Measurements from ENCODE around the gene RUFY3. TPM values are rescaled to one million over a fixed set of nuclear protein-coding genes. Genes with fewer than 3 reads are reported as not detected.
"Not testable (repeated sequence)": the region's sequence is repeated elsewhere in the genome, so short reads cannot be mapped to it uniquely, and the experiment has no call there.

Gene RUFY3
- total RNA-seq, 1 donor from 2014 or later = 11.7 TPM

DNA sequence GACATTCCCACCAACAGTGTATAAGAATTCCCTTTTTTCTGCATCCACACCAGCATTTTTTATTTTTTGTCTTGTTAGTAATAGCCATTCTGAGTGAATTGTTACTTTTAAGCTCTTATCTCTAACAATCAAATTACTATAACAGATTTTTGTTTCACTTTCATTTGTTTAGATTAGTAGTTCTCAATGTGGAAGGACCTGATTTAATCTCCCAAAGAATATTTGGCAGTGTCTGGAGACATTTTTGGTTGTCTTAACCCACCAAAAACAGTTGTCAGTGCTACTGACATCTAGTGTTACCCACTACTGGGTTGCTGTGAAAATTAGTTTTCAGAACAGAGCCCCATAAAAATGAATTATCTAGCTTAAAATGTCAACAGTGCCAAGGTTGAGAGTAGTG, 37.9 kb downstream of the RUFY3 start:
- no peak for DNase-seq (ENCODE audit: low spot score in 2 of 2)
- peaks cover 0 to 3% of the 10 kb centered on the region in 2 donors for H3K4me1 ChIP-seq
- intact Hi-C loops (cut with DNase I) = no loop called here
- peaks cover 2 to 22% of the 10 kb centered on the region in 2 donors for H3K36me3 ChIP-seq
- H3K27ac ChIP-seq = no peak overlapping the region
- no peaks in the 10 kb centered on the region for H3K27me3 ChIP-seq
- H3K9me3 ChIP-seq = no peaks in the 10 kb centered on the region
- TF ChIP-seq, protein P1, sequence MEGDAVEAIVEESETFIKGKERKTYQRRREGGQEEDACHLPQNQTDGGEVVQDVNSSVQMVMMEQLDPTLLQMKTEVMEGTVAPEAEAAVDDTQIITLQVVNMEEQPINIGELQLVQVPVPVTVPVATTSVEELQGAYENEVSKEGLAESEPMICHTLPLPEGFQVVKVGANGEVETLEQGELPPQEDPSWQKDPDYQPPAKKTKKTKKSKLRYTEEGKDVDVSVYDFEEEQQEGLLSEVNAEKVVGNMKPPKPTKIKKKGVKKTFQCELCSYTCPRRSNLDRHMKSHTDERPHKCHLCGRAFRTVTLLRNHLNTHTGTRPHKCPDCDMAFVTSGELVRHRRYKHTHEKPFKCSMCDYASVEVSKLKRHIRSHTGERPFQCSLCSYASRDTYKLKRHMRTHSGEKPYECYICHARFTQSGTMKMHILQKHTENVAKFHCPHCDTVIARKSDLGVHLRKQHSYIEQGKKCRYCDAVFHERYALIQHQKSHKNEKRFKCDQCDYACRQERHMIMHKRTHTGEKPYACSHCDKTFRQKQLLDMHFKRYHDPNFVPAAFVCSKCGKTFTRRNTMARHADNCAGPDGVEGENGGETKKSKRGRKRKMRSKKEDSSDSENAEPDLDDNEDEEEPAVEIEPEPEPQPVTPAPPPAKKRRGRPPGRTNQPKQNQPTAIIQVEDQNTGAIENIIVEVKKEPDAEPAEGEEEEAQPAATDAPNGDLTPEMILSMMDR (IDR thresholded peaks at IDR 0.05) = no peak
- H3K4me3 ChIP-seq = no peak overlapping the region

DNA sequence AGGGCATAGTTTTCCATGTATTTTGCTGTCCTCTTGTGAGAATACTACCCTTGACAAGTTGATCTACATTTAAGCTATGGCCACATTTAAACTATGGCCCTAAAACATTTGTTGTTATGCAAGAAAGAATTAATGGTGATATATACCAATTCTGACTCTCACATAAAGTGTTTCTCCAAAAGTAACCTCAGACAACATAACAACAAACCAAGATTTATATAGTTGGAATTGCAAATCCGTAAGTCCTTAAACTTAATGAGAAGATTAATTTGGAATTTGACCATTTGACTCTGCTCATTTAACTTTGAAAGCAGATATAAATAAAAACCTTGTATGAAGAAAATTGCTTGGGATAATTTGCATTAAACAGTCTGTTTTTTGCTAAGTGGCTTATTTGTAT, 38.9 kb downstream of the RUFY3 start:
- Histone ChIP-seq H3K27ac (no peak overlapping the region), H3K4me3 (no peak overlapping the region), H3K9me3 (no peaks in the 10 kb centered on the region), H3K36me3 (peaks cover 6 to 32% of the 10 kb centered on the region in 2 donors), H3K27me3 (no peaks in the 10 kb centered on the region), H3K4me1 (peaks cover 0 to 3% of the 10 kb centered on the region in 2 donors)
- intact Hi-C loops (cut with DNase I) = no loop called here
- TF ChIP-seq, protein P1 (IDR thresholded peaks at IDR 0.05) = no peak
- no peak for DNase-seq (ENCODE audit: low spot score in 2 of 2)

DNA sequence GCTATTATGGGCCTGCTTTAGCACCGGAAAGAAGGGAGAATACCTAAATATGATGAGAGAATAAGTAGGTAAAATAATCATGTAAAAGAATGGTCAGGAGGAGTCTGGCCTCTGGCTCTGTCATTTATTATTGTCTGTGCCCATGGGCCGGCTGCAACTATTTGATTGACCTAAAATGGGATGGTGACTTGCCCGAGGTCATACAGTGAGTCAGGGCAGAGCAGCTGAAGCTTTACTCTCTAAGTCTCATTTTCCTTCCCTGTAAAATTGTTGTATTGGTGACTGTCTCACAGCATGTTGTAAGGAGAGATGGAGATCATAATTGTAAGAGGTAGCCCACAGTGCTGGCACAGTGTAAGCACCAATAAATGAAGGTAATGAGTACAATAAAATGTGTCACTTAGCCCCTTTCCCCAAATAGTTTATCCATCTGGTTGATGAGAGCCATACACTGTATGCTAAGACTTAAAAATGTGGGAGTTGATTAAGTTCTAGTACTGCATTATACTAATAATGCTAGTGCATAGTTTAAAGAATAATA, 39.6 kb downstream of the RUFY3 start:
- peaks cover 0 to 3% of the 10 kb centered on the region in 2 donors for H3K4me1 ChIP-seq
- peaks cover 8 to 39% of the 10 kb centered on the region in 2 donors for H3K36me3 ChIP-seq
- DNase-seq (ENCODE audit: low spot score in 2 of 2) = no peak
- no peak overlapping the region for H3K4me3 ChIP-seq
- intact Hi-C loops (cut with DNase I) = no loop called here
- TF ChIP-seq, protein P1 (IDR thresholded peaks at IDR 0.05) = no peak
- no peak overlapping the region for H3K27ac ChIP-seq
- no peaks in the 10 kb centered on the region for H3K27me3 ChIP-seq
- no peaks in the 10 kb centered on the region for H3K9me3 ChIP-seq

DNA sequence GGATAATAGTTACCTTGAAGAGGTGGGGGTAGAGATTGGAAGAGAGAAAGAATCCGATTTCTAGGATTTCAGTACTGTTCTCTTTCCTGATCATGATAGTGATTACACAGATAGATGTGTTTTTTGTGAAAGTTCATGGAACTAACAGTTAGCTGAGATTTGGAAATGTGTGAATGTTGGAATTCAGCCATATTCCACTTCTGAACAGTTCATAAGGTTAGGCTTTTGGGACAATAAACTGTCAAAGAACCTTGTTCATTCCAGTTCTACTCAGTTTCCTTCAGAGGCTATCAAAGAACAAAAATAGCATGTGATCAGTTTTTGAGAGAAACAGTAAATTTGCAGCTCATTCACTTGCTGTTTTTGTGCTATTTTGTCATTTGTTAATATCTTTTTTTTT, 43.6 kb downstream of the RUFY3 start:
- H3K4me3 ChIP-seq = no peak overlapping the region
- TF ChIP-seq, protein P1 (IDR thresholded peaks at IDR 0.05) = no peak
- H3K27me3 ChIP-seq = no peaks in the 10 kb centered on the region
- H3K9me3 ChIP-seq = no peaks in the 10 kb centered on the region
- H3K27ac ChIP-seq = no peak overlapping the region
- H3K36me3 ChIP-seq = peaks cover 27 to 64% of the 10 kb centered on the region in 2 donors
- intact Hi-C loops (cut with DNase I) = no loop called here
- no peak for DNase-seq (ENCODE audit: low spot score in 2 of 2)
- no peaks in the 10 kb centered on the region for H3K4me1 ChIP-seq

DNA sequence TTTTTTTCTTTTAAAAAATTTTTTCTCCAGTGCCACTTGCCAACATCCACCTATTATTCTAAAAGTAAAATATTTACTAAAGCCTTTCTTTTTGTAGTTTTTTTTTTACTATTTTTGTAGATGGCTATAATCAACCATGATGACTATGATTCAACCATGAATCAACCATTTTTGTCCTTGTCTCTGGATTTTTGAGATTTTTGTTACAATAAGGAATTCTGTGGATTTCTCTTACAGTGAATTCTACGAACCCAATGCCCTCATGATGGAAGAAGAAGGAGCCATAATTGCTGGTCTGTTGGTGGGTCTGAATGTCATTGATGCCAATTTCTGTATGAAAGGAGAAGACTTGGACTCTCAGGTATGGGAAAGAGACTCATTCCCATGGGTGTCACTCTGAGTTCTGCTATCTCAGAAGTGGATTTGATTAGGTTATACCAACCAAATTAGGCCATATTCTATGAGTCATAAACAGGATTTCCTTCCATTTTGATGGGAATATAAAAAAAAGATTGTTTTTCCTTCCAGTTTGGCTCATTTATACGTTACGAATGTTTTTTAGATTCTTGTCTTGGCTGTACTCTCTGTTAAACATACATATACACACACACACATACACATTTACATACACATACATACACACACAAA, 46.7 kb downstream of the RUFY3 start:
- Histone ChIP-seq H3K27me3 (no peaks in the 10 kb centered on the region), H3K4me3 (no peak overlapping the region), H3K9me3 (no peaks in the 10 kb centered on the region), H3K36me3 (peaks cover 39 to 66% of the 10 kb centered on the region in 2 donors), H3K27ac (no peak overlapping the region), H3K4me1 (no peaks in the 10 kb centered on the region)
- TF ChIP-seq, protein P1 (IDR thresholded peaks at IDR 0.05) = no peak
- intact Hi-C loops (cut with DNase I) = no loop called here
- DNase-seq (ENCODE audit: low spot score in 2 of 2) = no peak

DNA sequence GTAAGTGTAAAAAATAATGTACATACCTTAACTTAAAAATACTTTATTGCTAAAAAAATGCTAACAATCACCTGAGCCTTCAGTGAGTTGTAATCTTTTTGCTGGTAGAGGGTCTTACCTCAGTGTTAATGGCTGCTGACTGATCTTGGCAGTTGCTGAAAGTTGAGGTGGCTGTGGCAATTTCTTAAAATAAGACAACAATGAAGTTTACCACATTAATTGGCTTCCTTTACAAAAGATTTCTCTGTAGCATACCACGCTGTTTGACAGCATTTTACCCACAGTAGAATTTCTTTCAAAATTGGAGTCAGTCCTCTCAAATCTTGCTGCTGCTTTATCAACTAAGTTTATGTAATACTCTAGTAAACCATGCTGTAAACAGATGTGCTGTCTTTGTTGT, 47.6 kb downstream of the RUFY3 start:
- peaks cover 39 to 63% of the 10 kb centered on the region in 2 donors for H3K36me3 ChIP-seq
- DNase-seq (ENCODE audit: low spot score in 2 of 2); H3K4me3 ChIP-seq; H3K27ac ChIP-seq; H3K4me1 ChIP-seq; H3K9me3 ChIP-seq; intact Hi-C loops (cut with DNase I); H3K27me3 ChIP-seq: not testable (repeated sequence)

Data from ascending aorta (tissue), 2 donors.